ENCODE measurements around the gene SLC22A17. TPM values are rescaled to one million over a fixed set of nuclear protein-coding genes. Genes with fewer than 3 reads are reported as not detected.

The SLC22A17 gene
- total and polyA plus RNA-seq, 2 of the 13 experiments (the other 11 are each of a cell fraction or from before 2014, with no cell fraction given): 0.95 to 1.1 TPM

GRCh38 chr14:23359167-23359626 lies 6.5 kb upstream of the SLC22A17 start (continued):
- TF ChIP-seq PAXIP1 (CRISPR knock-in tag; conservative IDR thresholded peaks at IDR 0.05) (peak; percentile 57), HMG20B (CRISPR knock-in tag; conservative IDR thresholded peaks at IDR 0.05) (no peak), TP53 (CRISPR knock-in tag; conservative IDR thresholded peaks at IDR 0.05) (no peak), ZFP36L2 (CRISPR knock-in tag; IDR thresholded peaks at IDR 0.05) (no peak), PCBP2 (optimal IDR thresholded peaks at IDR 0.05; ENCODE audit: low read depth, low read length, poor library complexity, severe bottlenecking) (no peak), PLRG1 (conservative IDR thresholded peaks at IDR 0.05) (no peak), ZNF230 (CRISPR knock-in tag; IDR thresholded peaks at IDR 0.05) (no peak), TEF (CRISPR knock-in tag; IDR thresholded peaks at IDR 0.05) (no peak), PAWR (CRISPR knock-in tag; IDR thresholded peaks at IDR 0.05; ENCODE audit: borderline replicate concordance) (no peak)
- TF ChIP-seq, protein P1, sequence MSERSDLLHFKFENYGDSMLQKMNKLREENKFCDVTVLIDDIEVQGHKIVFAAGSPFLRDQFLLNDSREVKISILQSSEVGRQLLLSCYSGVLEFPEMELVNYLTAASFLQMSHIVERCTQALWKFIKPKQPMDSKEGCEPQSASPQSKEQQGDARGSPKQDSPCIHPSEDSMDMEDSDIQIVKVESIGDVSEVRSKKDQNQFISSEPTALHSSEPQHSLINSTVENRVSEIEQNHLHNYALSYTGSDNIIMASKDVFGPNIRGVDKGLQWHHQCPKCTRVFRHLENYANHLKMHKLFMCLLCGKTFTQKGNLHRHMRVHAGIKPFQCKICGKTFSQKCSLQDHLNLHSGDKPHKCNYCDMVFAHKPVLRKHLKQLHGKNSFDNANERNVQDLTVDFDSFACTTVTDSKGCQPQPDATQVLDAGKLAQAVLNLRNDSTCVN (CRISPR knock-in tag; IDR thresholded peaks at IDR 0.05; ENCODE audit: borderline replicate concordance): no peak
- TF ChIP-seq, protein P2, sequence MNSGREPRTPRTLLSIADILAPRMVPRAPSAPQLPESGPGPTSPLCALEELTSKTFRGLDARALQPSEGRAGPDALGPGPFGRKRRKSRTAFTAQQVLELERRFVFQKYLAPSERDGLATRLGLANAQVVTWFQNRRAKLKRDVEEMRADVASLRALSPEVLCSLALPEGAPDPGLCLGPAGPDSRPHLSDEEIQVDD (CRISPR knock-in tag; IDR thresholded peaks at IDR 0.05; ENCODE audit: borderline replicate concordance): no peak
- TF ChIP-seq, protein P3, sequence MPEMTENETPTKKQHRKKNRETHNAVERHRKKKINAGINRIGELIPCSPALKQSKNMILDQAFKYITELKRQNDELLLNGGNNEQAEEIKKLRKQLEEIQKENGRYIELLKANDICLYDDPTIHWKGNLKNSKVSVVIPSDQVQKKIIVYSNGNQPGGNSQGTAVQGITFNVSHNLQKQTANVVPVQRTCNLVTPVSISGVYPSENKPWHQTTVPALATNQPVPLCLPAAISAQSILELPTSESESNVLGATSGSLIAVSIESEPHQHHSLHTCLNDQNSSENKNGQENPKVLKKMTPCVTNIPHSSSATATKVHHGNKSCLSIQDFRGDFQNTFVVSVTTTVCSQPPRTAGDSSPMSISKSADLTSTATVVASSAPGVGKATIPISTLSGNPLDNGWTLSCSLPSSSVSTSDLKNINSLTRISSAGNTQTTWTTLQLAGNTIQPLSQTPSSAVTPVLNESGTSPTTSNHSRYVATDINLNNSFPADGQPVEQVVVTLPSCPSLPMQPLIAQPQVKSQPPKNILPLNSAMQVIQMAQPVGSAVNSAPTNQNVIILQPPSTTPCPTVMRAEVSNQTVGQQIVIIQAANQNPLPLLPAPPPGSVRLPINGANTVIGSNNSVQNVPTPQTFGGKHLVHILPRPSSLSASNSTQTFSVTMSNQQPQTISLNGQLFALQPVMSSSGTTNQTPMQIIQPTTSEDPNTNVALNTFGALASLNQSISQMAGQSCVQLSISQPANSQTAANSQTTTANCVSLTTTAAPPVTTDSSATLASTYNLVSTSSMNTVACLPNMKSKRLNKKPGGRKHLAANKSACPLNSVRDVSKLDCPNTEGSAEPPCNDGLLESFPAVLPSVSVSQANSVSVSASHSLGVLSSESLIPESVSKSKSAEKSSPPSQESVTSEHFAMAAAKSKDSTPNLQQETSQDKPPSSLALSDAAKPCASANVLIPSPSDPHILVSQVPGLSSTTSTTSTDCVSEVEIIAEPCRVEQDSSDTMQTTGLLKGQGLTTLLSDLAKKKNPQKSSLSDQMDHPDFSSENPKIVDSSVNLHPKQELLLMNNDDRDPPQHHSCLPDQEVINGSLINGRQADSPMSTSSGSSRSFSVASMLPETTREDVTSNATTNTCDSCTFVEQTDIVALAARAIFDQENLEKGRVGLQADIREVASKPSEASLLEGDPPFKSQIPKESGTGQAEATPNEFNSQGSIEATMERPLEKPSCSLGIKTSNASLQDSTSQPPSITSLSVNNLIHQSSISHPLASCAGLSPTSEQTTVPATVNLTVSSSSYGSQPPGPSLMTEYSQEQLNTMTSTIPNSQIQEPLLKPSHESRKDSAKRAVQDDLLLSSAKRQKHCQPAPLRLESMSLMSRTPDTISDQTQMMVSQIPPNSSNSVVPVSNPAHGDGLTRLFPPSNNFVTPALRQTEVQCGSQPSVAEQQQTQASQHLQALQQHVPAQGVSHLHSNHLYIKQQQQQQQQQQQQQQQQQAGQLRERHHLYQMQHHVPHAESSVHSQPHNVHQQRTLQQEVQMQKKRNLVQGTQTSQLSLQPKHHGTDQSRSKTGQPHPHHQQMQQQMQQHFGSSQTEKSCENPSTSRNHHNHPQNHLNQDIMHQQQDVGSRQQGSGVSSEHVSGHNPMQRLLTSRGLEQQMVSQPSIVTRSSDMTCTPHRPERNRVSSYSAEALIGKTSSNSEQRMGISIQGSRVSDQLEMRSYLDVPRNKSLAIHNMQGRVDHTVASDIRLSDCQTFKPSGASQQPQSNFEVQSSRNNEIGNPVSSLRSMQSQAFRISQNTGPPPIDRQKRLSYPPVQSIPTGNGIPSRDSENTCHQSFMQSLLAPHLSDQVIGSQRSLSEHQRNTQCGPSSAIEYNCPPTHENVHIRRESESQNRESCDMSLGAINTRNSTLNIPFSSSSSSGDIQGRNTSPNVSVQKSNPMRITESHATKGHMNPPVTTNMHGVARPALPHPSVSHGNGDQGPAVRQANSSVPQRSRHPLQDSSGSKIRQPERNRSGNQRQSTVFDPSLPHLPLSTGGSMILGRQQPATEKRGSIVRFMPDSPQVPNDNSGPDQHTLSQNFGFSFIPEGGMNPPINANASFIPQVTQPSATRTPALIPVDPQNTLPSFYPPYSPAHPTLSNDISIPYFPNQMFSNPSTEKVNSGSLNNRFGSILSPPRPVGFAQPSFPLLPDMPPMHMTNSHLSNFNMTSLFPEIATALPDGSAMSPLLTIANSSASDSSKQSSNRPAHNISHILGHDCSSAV (CRISPR knock-in tag; IDR thresholded peaks at IDR 0.05; ENCODE audit: borderline replicate concordance): no peak
